CD14-positive monocyte (primary cell): ENCODE data around the gene SPATA20. TPM values are rescaled to one million over a fixed set of nuclear protein-coding genes. Genes with fewer than 3 reads are reported as not detected.

Experiments
- DNase-seq, 3 donors: peaks; one replicate each; pipeline ENCODE4 v3.0.0-alpha.2; 2011 to 2022
- H2AFZ ChIP-seq: 2 replicates; pipeline ENCODE4 v1.6.0; 2012; ENCODE audit warnings: mild to moderate bottlenecking, low read depth, low read length, inconsistent platforms; ENCODE audit not compliant: insufficient read depth, poor library complexity, severe bottlenecking
- H3K27ac ChIP-seq, 2 donors: 1 replicate in 1 of 2; 2 replicates in 1 of 2; pipeline ENCODE4 v1.5.1; 2012 to 2013; ENCODE audit warnings: low read length in 2 of 2, control low read depth in 1 of 2, inconsistent platforms in 1 of 2, low read depth in 1 of 2, mild to moderate bottlenecking in 1 of 2
- H3K27me3 ChIP-seq, 2 donors: one replicate each; pipeline versions ENCODE4 v1.6.0 to v1.6.1; 2011 to 2013; ENCODE audit warnings: low read length in 2 of 2; ENCODE audit not compliant: control insufficient read depth in 2 of 2, insufficient read depth in 2 of 2
- H3K36me3 ChIP-seq, 2 donors: replicated peaks in 1 of 2; 1 replicate in 1 of 2; 2 replicates in 1 of 2; pipeline versions ENCODE4 v1.5.1 to v1.6.1; 2012 to 2013; ENCODE audit warnings: low read length in 2 of 2, control low read depth in 1 of 2, inconsistent platforms in 1 of 2, mild to moderate bottlenecking in 1 of 2; ENCODE audit not compliant: insufficient read depth in 2 of 2, control insufficient read depth in 1 of 2
- H3K4me1 ChIP-seq, 2 donors: 1 replicate in 1 of 2; 2 replicates in 1 of 2; pipeline versions ENCODE4 v1.5.1 to v1.6.1; 2012 to 2013; ENCODE audit warnings: low read length in 2 of 2, control low read depth in 1 of 2, inconsistent platforms in 1 of 2, mild to moderate bottlenecking in 1 of 2, moderate library complexity in 1 of 2; ENCODE audit not compliant: insufficient read depth in 2 of 2, control insufficient read depth in 1 of 2
- H3K4me2 ChIP-seq: replicated peaks from 2 replicates; pipeline ENCODE3; 2012; ENCODE audit warnings: low read length, moderate library complexity, mild to moderate bottlenecking; ENCODE audit not compliant: poor library complexity, severe bottlenecking; ENCODE audit errors: extremely low read depth
- H3K4me3 ChIP-seq, 3 experiments: fragments of 200-600 bp in 1 of 3; sonication (generic) in 1 of 3; replicated peaks in 1 of 3; 1 replicate in 2 of 3; 2 replicates in 1 of 3; pipeline ENCODE4 v1.5.1; 2011 to 2013; ENCODE audit warnings: low read length in 3 of 3, mild to moderate bottlenecking in 3 of 3, control low read depth in 2 of 3, low read depth in 2 of 3, inconsistent platforms in 1 of 3, moderate library complexity in 1 of 3
- H3K79me2 ChIP-seq: 2 replicates; pipeline ENCODE4 v1.6.0; 2012; ENCODE audit warnings: mild to moderate bottlenecking, control low read depth, inconsistent platforms, low read length, moderate library complexity; ENCODE audit not compliant: insufficient read depth
- H3K9ac ChIP-seq: 2 replicates; pipeline ENCODE4 v1.6.0; 2017; ENCODE audit warnings: low read length, mild to moderate bottlenecking; ENCODE audit not compliant: insufficient read depth, poor library complexity, severe bottlenecking
- H3K9me3 ChIP-seq, 2 donors: replicated peaks in 1 of 2; 1 replicate in 1 of 2; 2 replicates in 1 of 2; pipeline versions ENCODE4 v1.5.1 to v1.6.1; 2012 to 2013; ENCODE audit warnings: low read length in 2 of 2, control low read depth in 1 of 2; ENCODE audit not compliant: control insufficient read depth in 1 of 2, insufficient read depth in 1 of 2
- H4K20me1 ChIP-seq: 2 replicates; pipeline ENCODE4 v1.6.0; 2012; ENCODE audit warnings: mild to moderate bottlenecking, low read length, control low read depth, moderate library complexity; ENCODE audit not compliant: insufficient read depth
- H3K27ac Mint-ChIP-seq, 7 donors: one replicate each; pipeline ENCODE4 v1.8.0; 2020; ENCODE audit warnings: mild to moderate bottlenecking in 7 of 7, mixed read lengths in 7 of 7, moderate library complexity in 6 of 7, inconsistent platforms in 2 of 7
- H3K27me3 Mint-ChIP-seq, 3 donors: one replicate each; pipeline ENCODE4 v1.8.0; 2021 to 2022; ENCODE audit warnings: low read depth in 3 of 3, mild to moderate bottlenecking in 3 of 3, mixed read lengths in 3 of 3, moderate library complexity in 3 of 3, inconsistent platforms in 1 of 3
- H3K36me3 Mint-ChIP-seq, 2 donors: one replicate each; pipeline ENCODE4 v1.8.0; 2020; ENCODE audit warnings: mixed read lengths in 2 of 2, inconsistent platforms in 1 of 2, mild to moderate bottlenecking in 1 of 2
- H3K4me1 Mint-ChIP-seq: one replicate; pipeline ENCODE4 v1.8.0; 2020; ENCODE audit warnings: mild to moderate bottlenecking, mixed read lengths
- H3K4me3 Mint-ChIP-seq, 2 donors: one replicate each; pipeline ENCODE4 v1.8.0; 2020; ENCODE audit warnings: mild to moderate bottlenecking in 2 of 2, mixed read lengths in 2 of 2, moderate library complexity in 1 of 2
- H3K9me3 Mint-ChIP-seq, 7 donors: one replicate each; pipeline ENCODE4 v1.8.0; 2020 to 2022; ENCODE audit warnings: mixed read lengths in 7 of 7, mild to moderate bottlenecking in 6 of 7, moderate library complexity in 6 of 7, inconsistent platforms in 2 of 7
- WGBS: methylation state at CpG from one replicate; pipeline ENCODE4 v1.1.5; 2013; ENCODE audit warnings: missing lambda C conversion rate; ENCODE audit not compliant: insufficient coverage; 5-methylcytosine and 5-hydroxymethylcytosine counted together
- intact Hi-C, 2 donors: fragments of 100-400 bp; cut with micrococcal nuclease; formaldehyde crosslinking; loops; one replicate each; pipeline versions ENCODE4 v1.15.0 to v1.15.1; 2023
- polyA plus RNA-seq, 3 donors: library from polyadenylated mRNA; depleted of rRNA in 1 of 3; unstranded in 2 of 3; stranded (reverse) in 1 of 3; fragments of 300-500 nt in 2 of 3; fragments of >200 nt in 1 of 3; fragmentation: Illumina TruSeq in 2 of 3; gene quantifications; 1 replicate in 2 of 3; 2 replicates in 1 of 3; pipeline ENCODE4 v1.2.3, GENCODE V29; 2012 to 2021
- TF ChIP-seq, protein P1 (sequence below): fragments of 200-600 bp; IDR thresholded peaks from one replicate; pipeline ENCODE4 v1.8.0; 2022; ENCODE audit warnings: antibody characterized with exemption, mild to moderate bottlenecking

SPATA20 gene
- polyA plus RNA-seq, 3 donors, result 9.3 to 37.8 (median 12.2) TPM

DNA sequence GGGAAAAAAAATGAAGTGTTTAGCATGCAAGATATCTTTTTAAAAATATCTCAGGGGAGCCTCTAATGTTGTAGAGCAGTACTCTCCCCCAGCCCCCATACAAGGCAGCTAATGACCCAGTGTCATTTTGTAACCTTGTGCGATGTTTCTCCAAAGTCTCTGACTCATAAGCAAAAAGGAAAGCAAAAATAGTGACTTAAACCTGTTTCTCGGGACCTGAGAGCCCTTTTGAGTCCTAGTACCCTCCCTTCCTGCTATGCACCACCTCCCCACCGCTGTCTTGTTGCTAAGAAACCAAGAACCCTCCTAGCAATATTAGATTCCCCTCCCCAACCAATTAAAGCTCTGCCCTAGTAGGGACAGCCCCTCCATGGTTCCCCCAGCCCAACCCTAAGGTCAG, 35.9 kb upstream of the SPATA20 start:
- intact Hi-C loops, result no loop called here
- H3K9ac ChIP-seq, result no peak overlapping the region
- H2AFZ ChIP-seq, result no peak overlapping the region
- Mint-ChIP-seq H3K27ac (no peak overlapping the region), H3K4me1 (peaks cover 29% of the 10 kb centered on the region), H3K4me3 (no peak overlapping the region), H3K36me3 (no peaks in the 10 kb centered on the region), H3K9me3 (peaks cover 0 to 2% (median 0%) of the 10 kb centered on the region in 7 donors), H3K27me3 (peaks cover 4 to 5% (median 4%) of the 10 kb centered on the region in 3 donors)
- no peak overlapping the region for H3K4me2 ChIP-seq
- H4K20me1 ChIP-seq, result no peaks in the 10 kb centered on the region
- no peaks in the 10 kb centered on the region for H3K79me2 ChIP-seq
- no peak overlapping the region for H3K4me3 ChIP-seq
- peaks cover 10 to 16% of the 10 kb centered on the region in 2 donors for H3K4me1 ChIP-seq
- H3K36me3 ChIP-seq, result no peaks in the 10 kb centered on the region
- WGBS, result 73% methylated on average over 3 of the region's 3 CpGs
- TF ChIP-seq, protein P1, sequence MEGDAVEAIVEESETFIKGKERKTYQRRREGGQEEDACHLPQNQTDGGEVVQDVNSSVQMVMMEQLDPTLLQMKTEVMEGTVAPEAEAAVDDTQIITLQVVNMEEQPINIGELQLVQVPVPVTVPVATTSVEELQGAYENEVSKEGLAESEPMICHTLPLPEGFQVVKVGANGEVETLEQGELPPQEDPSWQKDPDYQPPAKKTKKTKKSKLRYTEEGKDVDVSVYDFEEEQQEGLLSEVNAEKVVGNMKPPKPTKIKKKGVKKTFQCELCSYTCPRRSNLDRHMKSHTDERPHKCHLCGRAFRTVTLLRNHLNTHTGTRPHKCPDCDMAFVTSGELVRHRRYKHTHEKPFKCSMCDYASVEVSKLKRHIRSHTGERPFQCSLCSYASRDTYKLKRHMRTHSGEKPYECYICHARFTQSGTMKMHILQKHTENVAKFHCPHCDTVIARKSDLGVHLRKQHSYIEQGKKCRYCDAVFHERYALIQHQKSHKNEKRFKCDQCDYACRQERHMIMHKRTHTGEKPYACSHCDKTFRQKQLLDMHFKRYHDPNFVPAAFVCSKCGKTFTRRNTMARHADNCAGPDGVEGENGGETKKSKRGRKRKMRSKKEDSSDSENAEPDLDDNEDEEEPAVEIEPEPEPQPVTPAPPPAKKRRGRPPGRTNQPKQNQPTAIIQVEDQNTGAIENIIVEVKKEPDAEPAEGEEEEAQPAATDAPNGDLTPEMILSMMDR, result no peak
- H3K9me3 ChIP-seq, result no peaks in the 10 kb centered on the region
- H3K27ac ChIP-seq, result no peak overlapping the region
- DNase-seq, result no peak
- no peaks in the 10 kb centered on the region for H3K27me3 ChIP-seq

DNA sequence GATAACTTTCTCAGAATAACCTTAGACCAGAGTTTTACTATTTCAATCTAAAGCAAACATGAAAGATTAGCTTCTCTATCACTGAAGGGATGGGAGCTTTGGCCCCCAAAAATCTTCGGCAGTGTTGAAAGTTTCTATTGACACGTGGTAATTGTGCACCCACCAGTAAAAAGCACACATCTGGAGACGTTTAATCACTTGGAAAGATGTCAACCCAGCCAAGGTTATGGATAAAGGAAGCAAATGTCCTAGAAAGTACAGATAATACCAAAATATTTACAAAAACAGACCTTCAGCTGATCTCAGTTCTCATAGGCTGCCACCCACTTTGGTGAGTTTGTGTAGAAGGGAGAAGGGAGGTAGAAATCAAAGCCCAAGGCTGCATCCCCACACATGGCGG, 33.5 kb upstream of the SPATA20 start:
- DNase-seq, result no peak
- WGBS, result no CpG with 5 or more reads among the region's 4 CpGs
- Histone ChIP-seq H2AFZ (no peak overlapping the region), H4K20me1 (no peaks in the 10 kb centered on the region), H3K27me3 (no peaks in the 10 kb centered on the region), H3K4me1 (peaks cover 6 to 7% of the 10 kb centered on the region in 2 donors), H3K9me3 (no peaks in the 10 kb centered on the region), H3K4me3 (no peak overlapping the region), H3K36me3 (no peaks in the 10 kb centered on the region), H3K4me2 (no peak overlapping the region), H3K9ac (no peak overlapping the region), H3K27ac (no peak overlapping the region), H3K79me2 (no peaks in the 10 kb centered on the region)
- TF ChIP-seq, protein P1, result no peak
- H3K4me3 Mint-ChIP-seq, result no peak overlapping the region
- intact Hi-C loops, result no loop called here
- H3K27ac Mint-ChIP-seq, result no peak overlapping the region
- peaks cover 1 to 4% (median 2%) of the 10 kb centered on the region in 3 donors for H3K27me3 Mint-ChIP-seq
- no peaks in the 10 kb centered on the region for H3K36me3 Mint-ChIP-seq
- H3K9me3 Mint-ChIP-seq, result peaks cover 0 to 2% (median 0%) of the 10 kb centered on the region in 7 donors
- H3K4me1 Mint-ChIP-seq, result peaks cover 24% of the 10 kb centered on the region
